ENCODE results near the gene ZFP92. TPM values are rescaled to one million over a fixed set of nuclear protein-coding genes. Genes with fewer than 3 reads are reported as not detected.

ZFP92 gene
- total and polyA plus RNA-seq, 10 of the 15 experiments (the other 5 are each of a cell fraction or from before 2014, with no cell fraction given): 0.02 to 1.6 (median 0.09) TPM; not detected in 2

DNA sequence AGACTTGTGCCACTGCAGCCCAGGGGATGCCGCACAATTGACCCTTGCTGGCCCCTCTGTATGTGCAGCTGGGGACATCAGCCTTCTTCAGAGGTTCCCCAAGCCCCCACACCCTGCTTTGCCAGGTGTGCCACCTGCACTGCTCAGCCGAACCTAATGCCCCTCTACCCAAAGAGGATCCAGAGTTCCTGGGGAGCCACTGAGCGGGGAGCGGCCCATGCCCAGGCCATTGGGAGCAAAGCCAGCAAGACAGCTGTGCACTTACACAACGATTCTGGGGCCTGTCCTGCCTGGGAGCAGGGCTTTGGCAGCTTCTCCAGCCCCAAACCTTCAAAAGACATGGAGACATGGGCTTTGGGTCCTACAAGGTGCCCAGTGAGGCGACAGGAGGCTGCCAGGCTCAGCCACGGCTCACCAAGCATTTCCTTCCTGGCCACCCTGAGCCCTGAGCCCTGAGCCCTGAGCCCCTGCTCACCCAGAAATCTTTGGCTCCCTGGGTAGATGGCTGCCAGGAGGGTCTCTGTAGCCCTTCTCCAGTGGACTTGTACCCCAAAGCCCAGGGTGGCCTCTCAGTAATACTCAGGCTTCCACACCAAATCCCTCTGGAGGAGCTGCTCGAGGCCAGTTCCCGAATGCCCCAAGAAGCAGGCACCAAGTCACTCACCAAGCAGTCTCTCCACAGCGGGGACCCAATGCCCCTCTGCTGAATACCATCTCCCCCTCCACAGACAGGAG, 23.1 kb upstream of the ZFP92 start:
- Histone ChIP-seq H3K79me2 (ENCODE audit: control insufficient read depth, insufficient read depth, low read length) (no peaks in the 10 kb centered on the region), H3K9ac (ENCODE audit: control insufficient read depth, insufficient read depth, low read length) (no peak overlapping the region), H3K9me3 (replicated peaks; ENCODE audit: control insufficient read depth, insufficient read depth, low read length) (no peaks in the 10 kb centered on the region; the same call in 2 of the 3 replicates), H3K27ac (ENCODE audit: control insufficient read depth, insufficient read depth) (no peak overlapping the region), H2AFZ (ENCODE audit: control insufficient read depth, low read depth, low read length) (no peak overlapping the region), H3K27me3 (replicated peaks in 1 of 2; ENCODE audit: control insufficient read depth in 2 of 2, insufficient read depth in 2 of 2, low read length in 1 of 2) (no peaks in the 10 kb centered on the region; a peak in 1 of 4 replicates), H3K36me3 (ENCODE audit: control insufficient read depth in 2 of 2, insufficient read depth in 2 of 2, low read length in 1 of 2) (no peaks in the 10 kb centered on the region), H3K4me3 (no peak overlapping the region), H3K4me2 (ENCODE audit: control insufficient read depth, insufficient read depth) (no peak overlapping the region), H4K20me1 (ENCODE audit: control insufficient read depth, insufficient read depth) (no peaks in the 10 kb centered on the region), H3K4me1 (ENCODE audit: control insufficient read depth, insufficient read depth, low read length) (no peaks in the 10 kb centered on the region)
- WGBS (ENCODE audit: insufficient coverage, insufficient replicate concordance, low lambda C conversion rate, missing lambda C conversion rate): 32% methylated on average over 10 of the region's 10 CpGs
- no TSS peak for BruUV-seq (replicated peaks)
- ChIA-PET CTCF (no interaction called here), RAD21 (ENCODE audit: unreplicated experiment) (no interaction called here), POLR2A (no interaction called here), SMC1A (ENCODE audit: uncharacterized antibody, unreplicated experiment) (no interaction called here)
- FAIRE-seq: no peak
- in situ Hi-C loops (cut with MboI): no loop called here
- no peak for ATAC-seq
- DNase-seq (ENCODE audit: low read depth, low spot score): no peak
- TF ChIP-seq BCL11A (IDR thresholded peaks at IDR 0.05; ENCODE audit: low read depth, low read length): no peak
- no peak for TF ChIP-seq FOXK2 (IDR thresholded peaks at IDR 0.05)
- TF ChIP-seq, protein P1, sequence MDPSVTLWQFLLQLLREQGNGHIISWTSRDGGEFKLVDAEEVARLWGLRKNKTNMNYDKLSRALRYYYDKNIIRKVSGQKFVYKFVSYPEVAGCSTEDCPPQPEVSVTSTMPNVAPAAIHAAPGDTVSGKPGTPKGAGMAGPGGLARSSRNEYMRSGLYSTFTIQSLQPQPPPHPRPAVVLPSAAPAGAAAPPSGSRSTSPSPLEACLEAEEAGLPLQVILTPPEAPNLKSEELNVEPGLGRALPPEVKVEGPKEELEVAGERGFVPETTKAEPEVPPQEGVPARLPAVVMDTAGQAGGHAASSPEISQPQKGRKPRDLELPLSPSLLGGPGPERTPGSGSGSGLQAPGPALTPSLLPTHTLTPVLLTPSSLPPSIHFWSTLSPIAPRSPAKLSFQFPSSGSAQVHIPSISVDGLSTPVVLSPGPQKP (IDR thresholded peaks at IDR 0.05; ENCODE audit: low read depth, low read length): no peak
- no peak for TF ChIP-seq YY1 (IDR thresholded peaks at IDR 0.05; ENCODE audit: low read depth, low read length)
- no peak for TF ChIP-seq PKNOX1 (IDR thresholded peaks at IDR 0.05)
- intact Hi-C loops (cut with micrococcal nuclease; ENCODE audit: unreplicated experiment): no loop called here
